Brain microvascular endothelial cell (primary cell): ENCODE measurements around the gene VPS37D.

Source experiments
- DNase-seq: peaks from one replicate; pipeline ENCODE4 v3.0.0-alpha.2; 2020
- H3K27ac ChIP-seq: fragments of 250-450 bp; sonication (Bioruptor Pico); 2 replicates; pipeline ENCODE4 v1.5.1; 2020; ENCODE audit warnings: mild to moderate bottlenecking, moderate library complexity
- H3K27me3 ChIP-seq: fragments of 250-450 bp; sonication (Bioruptor Pico); replicated peaks from 2 replicates; pipeline ENCODE4 v1.5.1; 2020; ENCODE audit warnings: mild to moderate bottlenecking
- H3K36me3 ChIP-seq: fragments of 250-450 bp; sonication (Bioruptor Pico); replicated peaks from 2 replicates; pipeline ENCODE4 v1.5.1; 2020; ENCODE audit warnings: mild to moderate bottlenecking
- H3K4me3 ChIP-seq: 2 replicates; pipeline ENCODE4 v1.5.1; 2011; ENCODE audit warnings: low read depth, mild to moderate bottlenecking, control low read depth, low read length, moderate library complexity
- in situ Hi-C: cut with HindIII; loops from 2 replicates; pipeline ENCODE4 v1.10.0; 2017; ENCODE audit warnings: low sequenced_read_pairs, low pct_ligation_motif_present
- TF ChIP-seq, protein P1 (sequence below): IDR thresholded peaks from 2 replicates; pipeline ENCODE4 v1.5.1; 2011; ENCODE audit warnings: low read depth, mild to moderate bottlenecking, moderate library complexity, low read length, control low read depth, inconsistent platforms; ENCODE audit errors: missing control alignments

VPS37D gene

DNA sequence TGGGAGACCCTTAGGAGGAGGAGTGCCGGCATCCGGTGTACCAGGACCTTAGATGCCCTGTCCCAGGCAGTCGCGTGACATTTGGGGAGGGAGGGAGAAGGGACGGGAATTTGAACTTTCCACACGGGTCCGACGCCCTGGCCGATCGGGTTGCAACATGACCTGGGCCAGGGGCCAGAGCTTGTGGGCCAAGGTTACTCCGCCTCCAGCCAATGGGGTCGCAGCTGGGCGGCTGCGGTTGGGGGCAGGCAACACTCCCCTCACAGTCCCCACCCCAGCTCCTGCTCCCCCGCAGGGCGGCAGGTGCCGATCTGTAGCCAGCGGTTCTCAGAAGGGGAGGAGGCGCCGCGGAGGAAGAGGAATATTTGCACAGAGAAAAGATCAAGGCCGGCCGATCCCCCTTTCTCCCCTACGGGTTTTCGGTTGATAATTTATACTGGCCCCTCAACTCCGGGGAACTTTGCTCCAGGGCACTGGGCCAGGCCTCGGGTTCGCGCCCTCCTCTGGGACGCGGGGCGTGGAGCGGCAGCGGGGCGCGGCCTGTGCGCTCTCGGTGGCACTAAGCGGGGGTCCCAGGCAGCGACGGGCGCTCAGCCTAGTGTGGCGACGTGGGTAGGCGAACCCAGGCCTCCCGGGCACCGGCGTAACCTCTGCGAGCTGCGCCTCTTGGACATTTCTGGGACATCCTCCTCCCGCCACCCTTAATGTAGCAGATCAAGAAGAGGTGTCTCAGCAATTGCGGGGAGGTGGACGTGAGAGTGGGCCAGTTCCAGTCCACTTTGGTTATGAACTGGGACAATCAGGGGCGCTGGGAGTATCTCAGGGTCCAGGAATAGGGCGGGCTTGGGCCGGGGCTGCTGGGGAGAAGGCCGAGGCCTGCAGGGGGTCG is 44.5 kb upstream of the VPS37D start:
- in situ Hi-C loops, result no loop called here
- no peak for DNase-seq
- Histone ChIP-seq H3K27ac (no peak overlapping the region), H3K36me3 (no peaks in the 10 kb centered on the region), H3K4me3 (no peak overlapping the region), H3K27me3 (peaks cover 48% of the 10 kb centered on the region)
- TF ChIP-seq, protein P1, sequence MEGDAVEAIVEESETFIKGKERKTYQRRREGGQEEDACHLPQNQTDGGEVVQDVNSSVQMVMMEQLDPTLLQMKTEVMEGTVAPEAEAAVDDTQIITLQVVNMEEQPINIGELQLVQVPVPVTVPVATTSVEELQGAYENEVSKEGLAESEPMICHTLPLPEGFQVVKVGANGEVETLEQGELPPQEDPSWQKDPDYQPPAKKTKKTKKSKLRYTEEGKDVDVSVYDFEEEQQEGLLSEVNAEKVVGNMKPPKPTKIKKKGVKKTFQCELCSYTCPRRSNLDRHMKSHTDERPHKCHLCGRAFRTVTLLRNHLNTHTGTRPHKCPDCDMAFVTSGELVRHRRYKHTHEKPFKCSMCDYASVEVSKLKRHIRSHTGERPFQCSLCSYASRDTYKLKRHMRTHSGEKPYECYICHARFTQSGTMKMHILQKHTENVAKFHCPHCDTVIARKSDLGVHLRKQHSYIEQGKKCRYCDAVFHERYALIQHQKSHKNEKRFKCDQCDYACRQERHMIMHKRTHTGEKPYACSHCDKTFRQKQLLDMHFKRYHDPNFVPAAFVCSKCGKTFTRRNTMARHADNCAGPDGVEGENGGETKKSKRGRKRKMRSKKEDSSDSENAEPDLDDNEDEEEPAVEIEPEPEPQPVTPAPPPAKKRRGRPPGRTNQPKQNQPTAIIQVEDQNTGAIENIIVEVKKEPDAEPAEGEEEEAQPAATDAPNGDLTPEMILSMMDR, result no peak

DNA sequence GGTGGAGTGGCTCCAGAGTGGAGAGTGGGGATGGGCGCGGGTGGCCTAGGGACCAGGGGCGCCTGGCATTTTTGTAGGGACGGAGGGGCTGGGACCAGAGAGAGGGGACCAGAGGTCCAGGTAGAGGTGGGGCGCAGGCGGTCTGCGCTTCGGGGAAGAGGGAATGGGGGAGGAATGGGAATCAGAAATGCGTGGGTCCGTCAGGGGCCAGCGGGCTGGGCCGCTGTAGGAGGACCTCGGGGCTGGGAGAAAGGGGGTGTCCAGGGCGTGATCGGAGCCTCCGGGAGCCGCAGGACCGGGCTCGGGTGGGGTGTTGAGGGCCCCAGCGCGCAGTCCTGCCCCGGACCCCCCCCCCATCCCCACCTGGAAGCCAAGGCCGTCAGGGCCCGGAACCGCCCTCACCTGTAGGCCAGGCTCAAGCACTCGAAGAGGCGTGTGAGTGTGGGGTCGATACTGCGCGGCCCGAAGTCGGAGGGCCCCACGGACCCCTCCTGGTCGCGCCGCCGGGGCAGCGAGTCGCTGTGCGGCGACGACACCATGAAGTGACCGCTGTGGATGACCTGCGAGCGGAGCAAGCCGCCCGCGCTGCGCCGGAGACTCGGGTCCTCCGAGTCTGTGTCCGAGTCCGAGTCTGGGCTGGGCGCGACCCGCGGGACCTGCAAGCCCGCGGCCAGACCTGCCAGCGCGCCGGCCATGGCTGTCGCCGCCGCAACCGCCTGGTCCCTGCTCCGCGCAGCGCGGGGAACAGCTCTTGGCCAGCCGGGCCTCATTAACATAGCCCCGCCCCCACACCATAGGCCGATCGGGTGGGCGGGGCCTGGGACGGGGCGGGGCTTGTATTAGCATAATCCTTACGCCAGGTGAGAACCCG is 43.6 kb upstream of the VPS37D start, which contains the start of gene MLXIPL:
Gene MLXIPL, minus strand, starts transcription at position 725 of the 871 bp plus-strand sequence. Its CDS starts 30 bp downstream, at position 695.
- peak within 1 kb of the TSS; percentile 35 for H3K4me3 ChIP-seq
- in situ Hi-C loops, result no loop called here
- TF ChIP-seq, protein P1, result no peak
- DNase-seq, result peak; percentile 37
- no peak within 1 kb of the TSS for H3K27ac ChIP-seq
- H3K27me3 ChIP-seq, result peaks cover 54% of the 10 kb centered on the region
- no peaks in the 10 kb centered on the region for H3K36me3 ChIP-seq

GRCh38 chr7:73624669-73625001 is 43.0 kb upstream of the VPS37D start:
- peaks cover 54% of the 10 kb centered on the region for H3K27me3 ChIP-seq
- no peak for DNase-seq

DNA sequence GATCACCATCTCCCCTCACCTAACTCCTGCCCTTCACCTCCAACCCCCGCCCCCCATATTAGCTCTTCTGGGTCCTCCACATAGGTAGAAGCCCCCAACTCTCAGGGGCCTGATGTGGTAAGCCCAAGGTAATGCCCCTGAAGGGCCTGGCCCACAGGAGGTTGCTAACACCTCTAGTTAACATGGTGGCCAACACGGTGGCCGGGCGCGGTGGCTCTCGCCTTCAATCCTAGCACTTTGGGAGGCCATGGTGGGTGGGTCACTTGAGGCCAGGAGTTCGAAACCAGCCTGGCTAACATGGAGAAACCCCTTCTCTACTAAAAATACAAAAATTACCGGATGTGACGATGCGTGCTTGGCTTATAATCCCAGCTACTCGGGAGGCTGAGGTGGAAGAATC is 42.4 kb upstream of the VPS37D start:
- TF ChIP-seq, protein P1, result no peak
- H3K36me3 ChIP-seq, result no peaks in the 10 kb centered on the region
- in situ Hi-C loops, result no loop called here
- H3K27ac ChIP-seq, result no peak overlapping the region
- no peak overlapping the region for H3K4me3 ChIP-seq
- peaks cover 54% of the 10 kb centered on the region for H3K27me3 ChIP-seq
- no peak for DNase-seq

More at GRCh38 chr7:73624669-73625001, 43.0 kb upstream of the VPS37D start:
- TF ChIP-seq, protein P1, result no peak
- Histone ChIP-seq H3K36me3 (no peaks in the 10 kb centered on the region), H3K27ac (no peak overlapping the region), H3K4me3 (no peak overlapping the region)
- in situ Hi-C loops, result no loop called here

DNA sequence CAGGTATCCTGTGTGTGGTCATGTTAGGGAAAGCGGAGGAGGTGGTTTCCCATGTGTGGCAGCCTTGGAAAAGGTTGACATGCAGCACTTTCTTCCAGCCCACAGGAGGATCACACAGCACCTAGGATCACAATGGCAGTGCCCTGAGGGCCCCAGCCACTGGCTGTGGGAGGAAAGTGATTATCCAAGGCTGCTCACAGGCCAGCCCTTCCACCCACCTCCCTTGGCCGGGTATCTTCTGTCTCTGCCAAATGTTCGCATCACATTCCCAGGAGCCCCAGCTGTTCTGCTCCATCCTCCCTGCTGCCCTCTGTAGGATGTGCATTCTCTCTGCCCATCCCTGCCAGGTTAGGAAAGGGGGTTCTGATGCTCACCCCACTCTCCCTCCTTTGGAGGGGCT is 40.8 kb upstream of the VPS37D start:
- in situ Hi-C loops, result no loop called here
- Histone ChIP-seq H3K4me3 (no peak overlapping the region), H3K36me3 (no peaks in the 10 kb centered on the region), H3K27ac (no peak overlapping the region), H3K27me3 (peaks cover 50% of the 10 kb centered on the region)
- no peak for DNase-seq
- TF ChIP-seq, protein P1, result peak; percentile 39
